OCI-LY1 (cell line): ENCODE measurements around the gene OR10D3.

Experiments
- H2AFZ ChIP-seq: fragments of 200-600 bp; sonication (generic), shearing (Covaris generic); 2 replicates; pipeline ENCODE4 v1.6.0; 2014; ENCODE audit warnings: antibody characterized with exemption, mild to moderate bottlenecking, low read length
- H3F3A ChIP-seq: fragments of 200-600 bp; sonication (generic), shearing (Covaris generic); 2 replicates; pipeline ENCODE4 v1.6.0; 2014; ENCODE audit warnings: mild to moderate bottlenecking, antibody characterized with exemption, low read length, moderate library complexity; ENCODE audit not compliant: insufficient read depth
- H3K27ac ChIP-seq: fragments of 200-600 bp; sonication (generic); 2 replicates; pipeline ENCODE4 v1.5.1; 2014; ENCODE audit warnings: low read length, mixed run types, mild to moderate bottlenecking, low read depth; ENCODE audit not compliant: poor library complexity, severe bottlenecking
- H3K27me3 ChIP-seq: fragments of 200-600 bp; sonication (generic); 2 replicates; pipeline ENCODE4 v1.6.0; 2014; ENCODE audit warnings: antibody characterized with exemption, mild to moderate bottlenecking, low read length, moderate library complexity; ENCODE audit not compliant: insufficient read depth
- H3K36me3 ChIP-seq: fragments of 200-600 bp; sonication (generic); 2 replicates; pipeline ENCODE4 v1.6.1; 2014; ENCODE audit warnings: mild to moderate bottlenecking, antibody characterized with exemption, low read length, moderate library complexity, mixed read lengths; ENCODE audit not compliant: insufficient read depth
- H3K4me1 ChIP-seq: fragments of 200-600 bp; sonication (generic); 2 replicates; pipeline ENCODE4 v1.5.1; 2014; ENCODE audit warnings: mild to moderate bottlenecking, low read length, moderate library complexity; ENCODE audit not compliant: insufficient read depth, severe bottlenecking
- H3K4me2 ChIP-seq: fragments of 200-600 bp; sonication (generic), shearing (Covaris generic); 2 replicates; pipeline ENCODE4 v1.6.1; 2014; ENCODE audit warnings: low read length
- H3K4me3 ChIP-seq: fragments of 200-600 bp; sonication (generic); 2 replicates; pipeline ENCODE4 v1.5.1; 2014; ENCODE audit warnings: low read length, low read depth, mild to moderate bottlenecking, mixed read lengths; ENCODE audit not compliant: poor library complexity, severe bottlenecking
- H3K79me2 ChIP-seq: fragments of 200-600 bp; shearing (Covaris generic); 2 replicates; pipeline ENCODE4 v1.6.1; 2016; ENCODE audit warnings: mixed run types, low read length, mixed read lengths; ENCODE audit not compliant: insufficient read depth
- H3K9ac ChIP-seq: fragments of 200-600 bp; sonication (generic), shearing (Covaris generic); 2 replicates; pipeline ENCODE4 v1.6.1; 2014; ENCODE audit warnings: mild to moderate bottlenecking, low read length, mixed read lengths
- H3K9me2 ChIP-seq: fragments of 200-600 bp; sonication (generic), shearing (Covaris generic); 2 replicates; pipeline ENCODE4 v1.6.1; 2014; ENCODE audit warnings: low read depth, mild to moderate bottlenecking, low read length, mixed read lengths
- H3K9me3 ChIP-seq: fragments of 200-600 bp; shearing (Covaris generic); 2 replicates; pipeline ENCODE4 v1.6.1; 2014; ENCODE audit warnings: low read length, mixed read lengths
- H4K20me1 ChIP-seq: fragments of 200-600 bp; sonication (generic), shearing (Covaris generic); 2 replicates; pipeline ENCODE4 v1.6.0; 2016; ENCODE audit warnings: mild to moderate bottlenecking, low read length; ENCODE audit not compliant: insufficient read depth
- EZH2 ChIP-seq: fragments of 200-600 bp; sonication (generic), shearing (Covaris generic); IDR thresholded peaks from 2 replicates; pipeline ENCODE4 v1.8.0; 2017; ENCODE audit warnings: borderline replicate concordance, mixed run types, mild to moderate bottlenecking, antibody characterized with exemption, low read length, moderate library complexity, mixed read lengths
- TF ChIP-seq, protein P1 (sequence below): fragments of 200-600 bp; sonication (generic), shearing (Covaris generic); IDR thresholded peaks from 2 replicates; pipeline ENCODE4 v1.5.1; 2017; ENCODE audit warnings: mild to moderate bottlenecking, antibody characterized with exemption, low read length, moderate library complexity, mixed read lengths

OR10D3 gene

GRCh38 chr11:124174001-124174583 lies 9.1 kb upstream of the OR10D3 start:
- Histone ChIP-seq H3K9ac (no peak overlapping the region), H3K4me2 (no peak overlapping the region)
- TF ChIP-seq, protein P1, sequence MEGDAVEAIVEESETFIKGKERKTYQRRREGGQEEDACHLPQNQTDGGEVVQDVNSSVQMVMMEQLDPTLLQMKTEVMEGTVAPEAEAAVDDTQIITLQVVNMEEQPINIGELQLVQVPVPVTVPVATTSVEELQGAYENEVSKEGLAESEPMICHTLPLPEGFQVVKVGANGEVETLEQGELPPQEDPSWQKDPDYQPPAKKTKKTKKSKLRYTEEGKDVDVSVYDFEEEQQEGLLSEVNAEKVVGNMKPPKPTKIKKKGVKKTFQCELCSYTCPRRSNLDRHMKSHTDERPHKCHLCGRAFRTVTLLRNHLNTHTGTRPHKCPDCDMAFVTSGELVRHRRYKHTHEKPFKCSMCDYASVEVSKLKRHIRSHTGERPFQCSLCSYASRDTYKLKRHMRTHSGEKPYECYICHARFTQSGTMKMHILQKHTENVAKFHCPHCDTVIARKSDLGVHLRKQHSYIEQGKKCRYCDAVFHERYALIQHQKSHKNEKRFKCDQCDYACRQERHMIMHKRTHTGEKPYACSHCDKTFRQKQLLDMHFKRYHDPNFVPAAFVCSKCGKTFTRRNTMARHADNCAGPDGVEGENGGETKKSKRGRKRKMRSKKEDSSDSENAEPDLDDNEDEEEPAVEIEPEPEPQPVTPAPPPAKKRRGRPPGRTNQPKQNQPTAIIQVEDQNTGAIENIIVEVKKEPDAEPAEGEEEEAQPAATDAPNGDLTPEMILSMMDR: no peak
- TF ChIP-seq EZH2: no peak

GRCh38 chr11:124176925-124177715 lies 6.0 kb upstream of the OR10D3 start:
- H3K27me3 ChIP-seq: no peaks in the 10 kb centered on the region
- no peak overlapping the region for H3K4me3 ChIP-seq
- no peak overlapping the region for H3K9ac ChIP-seq
- no peak overlapping the region for H2AFZ ChIP-seq
- no peaks in the 10 kb centered on the region for H3K9me2 ChIP-seq
- no peak overlapping the region for H3K4me2 ChIP-seq
- H3F3A ChIP-seq: no peaks in the 10 kb centered on the region
- H3K9me3 ChIP-seq: no peaks in the 10 kb centered on the region
- no peaks in the 10 kb centered on the region for H3K36me3 ChIP-seq
- TF ChIP-seq, protein P1: no peak
- TF ChIP-seq EZH2: no peak
- H4K20me1 ChIP-seq: no peaks in the 10 kb centered on the region
- H3K4me1 ChIP-seq: no peaks in the 10 kb centered on the region
- no peak overlapping the region for H3K27ac ChIP-seq
- H3K79me2 ChIP-seq: no peaks in the 10 kb centered on the region

More at GRCh38 chr11:124174001-124174583, 9.1 kb upstream of the OR10D3 start:
- Histone ChIP-seq H3K27me3 (no peaks in the 10 kb centered on the region), H3K27ac (no peak overlapping the region), H4K20me1 (no peaks in the 10 kb centered on the region), H3K4me3 (no peak overlapping the region), H3K36me3 (no peaks in the 10 kb centered on the region), H2AFZ (no peak overlapping the region), H3K79me2 (no peaks in the 10 kb centered on the region), H3K9me2 (no peaks in the 10 kb centered on the region), H3K9me3 (no peaks in the 10 kb centered on the region), H3K4me1 (no peaks in the 10 kb centered on the region), H3F3A (no peaks in the 10 kb centered on the region)

DNA sequence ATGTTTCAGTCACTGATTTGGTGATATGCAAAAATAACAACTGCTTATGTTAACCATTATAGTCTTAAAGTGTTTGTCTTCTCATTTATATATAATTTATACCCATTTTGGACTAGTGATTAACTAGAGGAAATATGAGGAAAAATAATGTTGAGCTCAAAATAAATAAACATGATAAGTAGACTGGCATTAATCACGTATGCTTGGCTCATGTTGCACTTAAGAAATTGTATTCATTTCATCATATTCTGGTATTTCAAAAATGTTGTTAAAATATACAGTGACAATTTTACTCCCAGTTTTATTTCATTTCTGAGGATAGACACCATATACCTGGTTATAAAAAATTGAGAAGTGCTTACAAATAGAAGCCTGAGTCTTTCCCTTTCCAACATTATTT lies 3.8 kb upstream of the OR10D3 start:
- Histone ChIP-seq H3K79me2 (no peaks in the 10 kb centered on the region), H3F3A (no peaks in the 10 kb centered on the region), H3K27ac (no peak overlapping the region), H4K20me1 (no peaks in the 10 kb centered on the region), H3K4me2 (no peak overlapping the region), H3K36me3 (no peaks in the 10 kb centered on the region), H3K4me3 (no peak overlapping the region), H3K9me3 (no peaks in the 10 kb centered on the region), H3K27me3 (no peaks in the 10 kb centered on the region), H2AFZ (no peak overlapping the region), H3K9me2 (no peaks in the 10 kb centered on the region), H3K9ac (no peak overlapping the region), H3K4me1 (no peaks in the 10 kb centered on the region)
- TF ChIP-seq, protein P1: no peak
- no peak for TF ChIP-seq EZH2
